ENCODE data around the gene FAM120B. TPM values are rescaled to one million over a fixed set of nuclear protein-coding genes. Genes with fewer than 3 reads are reported as not detected.

Gene FAM120B
- total and polyA plus RNA-seq, 2 experiments from 2014 or later = 7.2 to 16.7 TPM

DNA sequence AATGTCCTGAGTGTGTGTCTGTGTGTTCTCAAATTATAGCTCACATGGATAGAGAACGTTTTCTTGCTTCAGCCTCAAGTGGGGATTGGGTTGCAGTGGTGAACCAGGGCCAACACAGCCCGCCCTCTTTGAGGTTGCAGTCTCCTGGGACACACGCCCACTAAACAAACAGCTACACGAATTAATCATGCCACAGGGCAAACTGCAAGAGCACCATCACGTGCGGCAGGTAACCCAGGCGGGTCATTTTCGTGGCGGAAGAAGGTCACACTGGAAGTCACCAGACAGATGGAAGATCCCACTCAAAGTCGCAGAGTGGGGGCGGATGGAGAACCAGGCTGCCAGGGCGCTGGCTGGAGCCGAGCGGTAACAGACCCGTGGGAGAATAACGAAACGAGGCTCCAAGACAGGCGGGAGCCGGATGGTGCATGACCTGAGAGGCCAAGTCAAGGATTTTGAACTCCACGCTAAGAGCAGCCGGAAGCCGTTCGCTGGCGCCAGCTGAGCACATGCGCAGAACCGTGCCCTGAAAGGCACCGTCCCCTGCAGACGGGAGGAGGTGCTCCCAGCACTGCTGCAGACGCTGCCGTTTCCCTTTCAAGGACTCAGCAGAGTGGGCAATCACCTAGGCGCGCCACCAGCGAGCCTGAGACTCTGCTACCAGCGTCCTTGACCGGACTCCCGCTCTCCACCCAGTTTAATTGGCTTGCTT, 26.4 kb upstream of the FAM120B start (continued):
- no peak for TF ChIP-seq NANOG (IDR thresholded peaks at IDR 0.05; ENCODE audit: borderline replicate concordance)

DNA sequence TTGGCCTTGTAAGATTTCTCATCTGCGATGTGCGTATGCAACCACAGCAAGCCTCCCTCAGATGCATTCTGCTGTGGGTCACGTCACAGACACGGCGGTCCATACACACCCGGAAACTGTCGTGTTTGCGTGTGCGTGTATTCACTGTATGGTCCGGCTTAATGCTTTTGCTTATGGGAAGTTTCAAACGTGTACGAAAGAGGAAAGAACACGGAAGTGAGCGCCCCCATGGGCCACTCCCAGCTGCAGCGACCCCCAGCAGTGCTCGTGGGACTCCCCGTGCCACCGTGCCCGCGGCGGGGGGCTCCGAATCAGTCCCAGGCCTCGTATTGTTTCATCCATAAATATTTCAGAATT, 25.9 kb upstream of the FAM120B start:
- no peaks in the 10 kb centered on the region for H3K79me2 ChIP-seq (replicated peaks; ENCODE audit: insufficient read depth)
- no peak overlapping the region for H3K27ac Mint-ChIP-seq
- no peak overlapping the region for H3K4me2 ChIP-seq
- H3K4me1 Mint-ChIP-seq = peaks cover 20% of the 10 kb centered on the region
- no peak for ATAC-seq
- H3K4me3 ChIP-seq = no peak overlapping the region
- no peak overlapping the region for H3K4me3 Mint-ChIP-seq
- H3K27me3 ChIP-seq (ENCODE audit: insufficient read depth) = 0 out of 2 replicates have a peak, but pooled peaks cover 2% of the 10 kb centered on the region
- no peaks in the 10 kb centered on the region for H3F3A ChIP-seq (replicated peaks; ENCODE audit: low read depth)
- peaks cover 3% of the 10 kb centered on the region; the same call in 2 of the 3 replicates for H3K36me3 Mint-ChIP-seq (ENCODE audit: low read depth)
- TF ChIP-seq STAT1 (IDR thresholded peaks at IDR 0.05; ENCODE audit: unreplicated experiment) (no peak), ZNF462 (CRISPR knock-in tag; IDR thresholded peaks at IDR 0.05) (no peak), ZNF331 (CRISPR knock-in tag; IDR thresholded peaks at IDR 0.05; ENCODE audit: low read depth) (no peak), CREB1 (CRISPR knock-in tag; IDR thresholded peaks at IDR 0.05; ENCODE audit: low read depth) (no peak), REST (IDR thresholded peaks at IDR 0.05; ENCODE audit: unreplicated experiment) (no peak), NANOG (IDR thresholded peaks at IDR 0.05; ENCODE audit: borderline replicate concordance) (no peak), ETS1 (IDR thresholded peaks at IDR 0.05) (no peak), EZH2phosphoT487 (IDR thresholded peaks at IDR 0.05; ENCODE audit: unreplicated experiment) (no peak), ZNF114 (CRISPR knock-in tag; IDR thresholded peaks at IDR 0.05) (no peak)
- TF ChIP-seq, protein P1, sequence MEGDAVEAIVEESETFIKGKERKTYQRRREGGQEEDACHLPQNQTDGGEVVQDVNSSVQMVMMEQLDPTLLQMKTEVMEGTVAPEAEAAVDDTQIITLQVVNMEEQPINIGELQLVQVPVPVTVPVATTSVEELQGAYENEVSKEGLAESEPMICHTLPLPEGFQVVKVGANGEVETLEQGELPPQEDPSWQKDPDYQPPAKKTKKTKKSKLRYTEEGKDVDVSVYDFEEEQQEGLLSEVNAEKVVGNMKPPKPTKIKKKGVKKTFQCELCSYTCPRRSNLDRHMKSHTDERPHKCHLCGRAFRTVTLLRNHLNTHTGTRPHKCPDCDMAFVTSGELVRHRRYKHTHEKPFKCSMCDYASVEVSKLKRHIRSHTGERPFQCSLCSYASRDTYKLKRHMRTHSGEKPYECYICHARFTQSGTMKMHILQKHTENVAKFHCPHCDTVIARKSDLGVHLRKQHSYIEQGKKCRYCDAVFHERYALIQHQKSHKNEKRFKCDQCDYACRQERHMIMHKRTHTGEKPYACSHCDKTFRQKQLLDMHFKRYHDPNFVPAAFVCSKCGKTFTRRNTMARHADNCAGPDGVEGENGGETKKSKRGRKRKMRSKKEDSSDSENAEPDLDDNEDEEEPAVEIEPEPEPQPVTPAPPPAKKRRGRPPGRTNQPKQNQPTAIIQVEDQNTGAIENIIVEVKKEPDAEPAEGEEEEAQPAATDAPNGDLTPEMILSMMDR (conservative IDR thresholded peaks at IDR 0.05; ENCODE audit: low read depth in 2 of 2) = no peak
- no peaks in the 10 kb centered on the region for H3K36me3 ChIP-seq (ENCODE audit: insufficient read depth)
- no peaks in the 10 kb centered on the region for H3K9me2 ChIP-seq (ENCODE audit: insufficient read depth)
- no peaks in the 10 kb centered on the region for H4K20me1 ChIP-seq (replicated peaks; ENCODE audit: insufficient read depth)
- H3K27me3 Mint-ChIP-seq (ENCODE audit: insufficient read depth, low read depth, poor library complexity) = peaks cover 25% of the 10 kb centered on the region
- H2AFZ ChIP-seq = no peak overlapping the region
- no peaks in the 10 kb centered on the region; the same call in 2 of the 3 replicates for H3K9me3 Mint-ChIP-seq
- DNase-seq (ENCODE audit: low spot score) = no peak
- H3K27ac ChIP-seq (ENCODE audit: low read depth) = no peak overlapping the region
- 0 out of 2 replicates have a peak, but pooled peaks cover 7% of the 10 kb centered on the region for H3K4me1 ChIP-seq (ENCODE audit: insufficient read depth)

Measured in GM23338 (cell line).